BLaER1 (cell line): ENCODE results near the gene VPS8.
"Not testable (repeated sequence)": the region's sequence is repeated elsewhere in the genome, so short reads cannot be mapped to it uniquely, and the experiment has no call there.

ENCODE experiments used
- H3K27ac ChIP-seq: shearing (Covaris generic); formaldehyde crosslinking; 2 replicates; pipeline ENCODE4 v1.8.1; 2022
- H3K27me3 ChIP-seq: shearing (Covaris generic); formaldehyde crosslinking; 2 replicates; pipeline ENCODE4 v1.8.1; 2022
- H3K36me3 ChIP-seq: shearing (Covaris generic); formaldehyde crosslinking; 2 replicates; pipeline ENCODE4 v1.8.1; 2022
- H3K4me1 ChIP-seq: shearing (Covaris generic); formaldehyde crosslinking; 2 replicates; pipeline ENCODE4 v1.8.1; 2022
- H3K4me2 ChIP-seq: shearing (Covaris generic); formaldehyde crosslinking; 2 replicates; pipeline ENCODE4 v1.8.1; 2022
- H3K4me3 ChIP-seq: shearing (Covaris generic); formaldehyde crosslinking; 2 replicates; pipeline ENCODE4 v1.8.1; 2022
- H3K9ac ChIP-seq: shearing (Covaris generic); formaldehyde crosslinking; 2 replicates; pipeline ENCODE4 v1.8.1; 2022
- H3K9me3 ChIP-seq: shearing (Covaris generic); formaldehyde crosslinking; 2 replicates; pipeline ENCODE4 v1.8.1; 2022
- H4K20me1 ChIP-seq: shearing (Covaris generic); formaldehyde crosslinking; 2 replicates; pipeline ENCODE4 v1.8.1; 2022
- Cebpa-rat ChIP-seq: shearing (Covaris generic); IDR thresholded peaks from 2 replicates; pipeline ENCODE4 v1.8.1; 2022

VPS8 gene

GRCh38 chr3:184986366-184986889 is 174.5 kb downstream of the VPS8 start:
- Histone ChIP-seq H3K27me3 (no peaks in the 10 kb centered on the region), H3K36me3 (peaks cover 24% of the 10 kb centered on the region), H3K4me3 (no peak overlapping the region), H3K9me3 (no peaks in the 10 kb centered on the region), H3K27ac (no peak overlapping the region), H3K9ac (no peak overlapping the region), H3K4me1 (peaks cover 8% of the 10 kb centered on the region), H4K20me1 (no peaks in the 10 kb centered on the region), H3K4me2 (no peak overlapping the region)
- TF ChIP-seq Cebpa-rat: no peak

- H3K9ac ChIP-seq: no peak overlapping the region
- TF ChIP-seq Cebpa-rat: no peak
- peaks cover 41% of the 10 kb centered on the region for H3K36me3 ChIP-seq
- no peaks in the 10 kb centered on the region for H3K9me3 ChIP-seq
- H3K4me2 ChIP-seq: no peak overlapping the region
- H3K4me3 ChIP-seq: no peak overlapping the region
- H3K4me1 ChIP-seq: no peaks in the 10 kb centered on the region
- H3K27ac ChIP-seq: no peak overlapping the region
- no peaks in the 10 kb centered on the region for H3K27me3 ChIP-seq
- no peaks in the 10 kb centered on the region for H4K20me1 ChIP-seq
Measured at GRCh38 chr3:184993394-184993793, 181.4 kb downstream of the VPS8 start.

- not testable (repeated sequence) for H3K27me3 ChIP-seq, H3K4me1 ChIP-seq
Measured at GRCh38 chr3:185003876-185004275, 191.9 kb downstream of the VPS8 start.

GRCh38 chr3:185009650-185010049 is 197.7 kb downstream of the VPS8 start:
- Histone ChIP-seq H4K20me1 (no peaks in the 10 kb centered on the region), H3K9me3 (peaks cover 37% of the 10 kb centered on the region)

More at GRCh38 chr3:185003876-185004275, 191.9 kb downstream of the VPS8 start:
- not testable (repeated sequence) for H3K9ac ChIP-seq, H3K4me2 ChIP-seq, H3K27ac ChIP-seq, H4K20me1 ChIP-seq, H3K4me3 ChIP-seq
- Histone ChIP-seq H3K9me3 (peaks cover 44% of the 10 kb centered on the region), H3K36me3 (peaks cover 55% of the 10 kb centered on the region)

GRCh38 chr3:185017584-185017983 is 205.6 kb downstream of the VPS8 start:
- Histone ChIP-seq H3K9me3 (peaks cover 29% of the 10 kb centered on the region), H3K36me3 (peaks cover 31% of the 10 kb centered on the region)
- H3K27ac ChIP-seq, H3K4me2 ChIP-seq, H3K4me3 ChIP-seq, H3K27me3 ChIP-seq, H3K4me1 ChIP-seq, H3K9ac ChIP-seq, H4K20me1 ChIP-seq: not testable (repeated sequence)

More at GRCh38 chr3:185009650-185010049, 197.7 kb downstream of the VPS8 start:
- no peaks in the 10 kb centered on the region for H3K27me3 ChIP-seq
- H3K4me3 ChIP-seq: no peak overlapping the region
- no peaks in the 10 kb centered on the region for H3K4me1 ChIP-seq
- H3K4me2 ChIP-seq: no peak overlapping the region
- H3K27ac ChIP-seq: no peak overlapping the region
- H3K36me3 ChIP-seq: peaks cover 31% of the 10 kb centered on the region
- TF ChIP-seq Cebpa-rat: no peak
- H3K9ac ChIP-seq: no peak overlapping the region

- H4K20me1 ChIP-seq, H3K4me2 ChIP-seq, H3K9ac ChIP-seq, H3K27me3 ChIP-seq, H3K27ac ChIP-seq, H3K4me3 ChIP-seq, H3K4me1 ChIP-seq: not testable (repeated sequence)
- peaks cover 29% of the 10 kb centered on the region for H3K9me3 ChIP-seq
- peaks cover 31% of the 10 kb centered on the region for H3K36me3 ChIP-seq
Measured at GRCh38 chr3:185017996-185018395, 206.0 kb downstream of the VPS8 start.

- Histone ChIP-seq H3K36me3 (peaks cover 27% of the 10 kb centered on the region), H3K4me1 (peaks cover 23% of the 10 kb centered on the region), H3K27ac (no peak overlapping the region), H3K9me3 (peaks cover 31% of the 10 kb centered on the region), H3K4me3 (no peak overlapping the region), H3K4me2 (no peak overlapping the region), H3K9ac (no peak overlapping the region), H4K20me1 (no peaks in the 10 kb centered on the region), H3K27me3 (no peaks in the 10 kb centered on the region)
- no peak for TF ChIP-seq Cebpa-rat
Measured at GRCh38 chr3:185021256-185021655, 209.3 kb downstream of the VPS8 start.

GRCh38 chr3:185024406-185024805 is 212.4 kb downstream of the VPS8 start:
- peaks cover 21% of the 10 kb centered on the region; the same call in 1 of the 2 replicates for H3K36me3 ChIP-seq
- H3K4me2 ChIP-seq: peak overlapping the region; percentile 63
- H3K9me3 ChIP-seq: peaks cover 26% of the 10 kb centered on the region
- H3K4me3 ChIP-seq: no peak overlapping the region
- no peaks in the 10 kb centered on the region for H3K27me3 ChIP-seq
- H3K9ac ChIP-seq: no peak overlapping the region
- H3K4me1 ChIP-seq: peaks cover 23% of the 10 kb centered on the region
- no peak overlapping the region for H3K27ac ChIP-seq
- no peaks in the 10 kb centered on the region for H4K20me1 ChIP-seq
- no peak for TF ChIP-seq Cebpa-rat

- Histone ChIP-seq H3K4me2 (peak overlapping the region; percentile 63), H3K36me3 (peaks cover 21% of the 10 kb centered on the region; the same call in 1 of the 2 replicates), H3K4me1 (peaks cover 23% of the 10 kb centered on the region), H3K9ac (no peak overlapping the region), H3K9me3 (peaks cover 21% of the 10 kb centered on the region), H4K20me1 (no peaks in the 10 kb centered on the region), H3K4me3 (no peak overlapping the region), H3K27ac (no peak overlapping the region; the same call in 1 of the 2 replicates), H3K27me3 (no peaks in the 10 kb centered on the region)
- no peak for TF ChIP-seq Cebpa-rat
Measured at GRCh38 chr3:185024966-185025365, 213.0 kb downstream of the VPS8 start.

GRCh38 chr3:185028121-185028520 is 216.2 kb downstream of the VPS8 start:
- Histone ChIP-seq H3K4me3 (no peak overlapping the region), H3K27ac (no peak overlapping the region), H3K4me2 (no peak overlapping the region), H3K27me3 (no peaks in the 10 kb centered on the region), H3K4me1 (peaks cover 23% of the 10 kb centered on the region), H4K20me1 (no peaks in the 10 kb centered on the region), H3K9ac (no peak overlapping the region), H3K36me3 (peaks cover 21% of the 10 kb centered on the region), H3K9me3 (0 out of 2 replicates have a peak, but pooled peaks cover 14% of the 10 kb centered on the region)
- no peak for TF ChIP-seq Cebpa-rat

- peaks cover 18% of the 10 kb centered on the region; the same call in 1 of the 2 replicates for H3K9me3 ChIP-seq
- H3K4me2 ChIP-seq: peak overlapping the region; percentile 13; the same call in 1 of the 2 replicates
- no peak overlapping the region for H3K4me3 ChIP-seq
- no peak for TF ChIP-seq Cebpa-rat
- H3K9ac ChIP-seq: no peak overlapping the region
- H3K4me1 ChIP-seq: peaks cover 19% of the 10 kb centered on the region
- no peaks in the 10 kb centered on the region for H4K20me1 ChIP-seq
- H3K27ac ChIP-seq: no peak overlapping the region
- no peaks in the 10 kb centered on the region for H3K27me3 ChIP-seq
- H3K36me3 ChIP-seq: peaks cover 25% of the 10 kb centered on the region
Measured at GRCh38 chr3:185029086-185029485, 217.1 kb downstream of the VPS8 start.
